ENCODE measurements around the gene PHACTR2.
"Not testable (repeated sequence)": the region's sequence is repeated elsewhere in the genome, so short reads cannot be mapped to it uniquely, and the experiment has no call there.

PHACTR2 gene

GRCh38 chr6:143871202-143871730 is 193.5 kb downstream of the PHACTR2 start:
- DNase-seq: not testable (repeated sequence)

- no peak for DNase-seq
Measured at GRCh38 chr6:143872201-143872600, 194.4 kb downstream of the PHACTR2 start.

GRCh38 chr6:143873600-143873999 is 195.8 kb downstream of the PHACTR2 start:
- not testable (repeated sequence) for DNase-seq

- not testable (repeated sequence) for DNase-seq
Measured at GRCh38 chr6:143874503-143874902, 196.7 kb downstream of the PHACTR2 start.

- DNase-seq: no peak
Measured at GRCh38 chr6:143877584-143878271, 200.0 kb downstream of the PHACTR2 start.

GRCh38 chr6:143878272-143878760 is 200.6 kb downstream of the PHACTR2 start:
- no peak for DNase-seq

- DNase-seq: no peak
Measured at GRCh38 chr6:143880412-143880811, 202.6 kb downstream of the PHACTR2 start.

All from activated CD4-positive, CD25-positive, alpha-beta regulatory T cell (primary cell).